Measurements from ENCODE around the gene MRPL41.
A peak's percentile ranks its signal among the peaks of the same experiment; 100 is the strongest.

The MRPL41 gene

DNA sequence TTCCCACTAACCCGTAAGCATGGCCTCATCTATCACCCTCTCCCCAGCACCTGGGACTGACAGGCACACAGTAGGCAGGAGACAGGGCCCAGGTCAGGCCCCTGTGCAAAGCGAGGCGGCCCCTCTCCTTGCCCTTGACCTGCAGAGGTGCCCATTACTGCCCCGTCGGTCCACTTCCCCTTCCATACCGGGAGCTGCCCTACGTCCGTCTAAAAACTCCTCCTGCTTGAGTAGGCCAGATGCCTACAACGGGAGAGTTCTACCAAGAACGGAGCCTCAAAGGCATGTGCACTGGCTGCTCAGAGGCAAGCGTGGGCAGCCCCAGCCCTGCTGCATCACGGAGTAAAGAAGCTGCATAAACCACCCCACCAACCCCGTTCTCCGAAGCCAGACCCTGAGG lies 31.7 kb downstream of the MRPL41 start:
- no peak for DNase-seq (ENCODE audit: low spot score)
- TF ChIP-seq, protein P1, sequence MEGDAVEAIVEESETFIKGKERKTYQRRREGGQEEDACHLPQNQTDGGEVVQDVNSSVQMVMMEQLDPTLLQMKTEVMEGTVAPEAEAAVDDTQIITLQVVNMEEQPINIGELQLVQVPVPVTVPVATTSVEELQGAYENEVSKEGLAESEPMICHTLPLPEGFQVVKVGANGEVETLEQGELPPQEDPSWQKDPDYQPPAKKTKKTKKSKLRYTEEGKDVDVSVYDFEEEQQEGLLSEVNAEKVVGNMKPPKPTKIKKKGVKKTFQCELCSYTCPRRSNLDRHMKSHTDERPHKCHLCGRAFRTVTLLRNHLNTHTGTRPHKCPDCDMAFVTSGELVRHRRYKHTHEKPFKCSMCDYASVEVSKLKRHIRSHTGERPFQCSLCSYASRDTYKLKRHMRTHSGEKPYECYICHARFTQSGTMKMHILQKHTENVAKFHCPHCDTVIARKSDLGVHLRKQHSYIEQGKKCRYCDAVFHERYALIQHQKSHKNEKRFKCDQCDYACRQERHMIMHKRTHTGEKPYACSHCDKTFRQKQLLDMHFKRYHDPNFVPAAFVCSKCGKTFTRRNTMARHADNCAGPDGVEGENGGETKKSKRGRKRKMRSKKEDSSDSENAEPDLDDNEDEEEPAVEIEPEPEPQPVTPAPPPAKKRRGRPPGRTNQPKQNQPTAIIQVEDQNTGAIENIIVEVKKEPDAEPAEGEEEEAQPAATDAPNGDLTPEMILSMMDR (IDR thresholded peaks at IDR 0.05; ENCODE audit: extremely low read depth, missing control alignments), result no peak

- TF ChIP-seq, protein P1 (IDR thresholded peaks at IDR 0.05; ENCODE audit: extremely low read depth, missing control alignments), result no peak
Observed at GRCh38 chr9:137583957-137584356, 32.3 kb downstream of the MRPL41 start.

GRCh38 chr9:137586854-137587253 lies 35.2 kb downstream of the MRPL41 start:
- TF ChIP-seq, protein P1 (IDR thresholded peaks at IDR 0.05; ENCODE audit: extremely low read depth, missing control alignments), result no peak
- DNase-seq (ENCODE audit: low spot score), result no peak

More at GRCh38 chr9:137583957-137584356, 32.3 kb downstream of the MRPL41 start:
- DNase-seq (ENCODE audit: low spot score), result no peak

DNA sequence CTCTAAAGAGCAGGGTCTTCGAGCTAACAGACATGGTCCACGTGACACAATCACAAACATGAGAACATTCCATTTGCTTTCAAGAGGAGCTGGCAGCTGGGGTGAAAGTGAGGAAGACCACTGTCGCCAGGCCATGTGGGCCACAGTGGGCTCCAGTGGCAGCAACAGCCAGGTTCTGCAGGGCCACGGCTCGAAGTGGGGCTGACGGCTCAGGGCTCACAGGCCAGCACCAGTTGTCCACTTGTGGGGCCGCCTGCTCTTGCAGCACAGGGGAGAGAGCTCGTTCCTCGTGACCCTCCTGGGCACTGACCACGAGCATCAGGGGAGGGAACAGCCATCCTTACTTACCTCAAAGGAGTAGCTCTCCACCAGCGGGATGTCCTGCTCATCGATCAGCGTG lies 36.6 kb downstream of the MRPL41 start:
- TF ChIP-seq, protein P1 (IDR thresholded peaks at IDR 0.05; ENCODE audit: extremely low read depth, missing control alignments), result no peak
- no peak for DNase-seq (ENCODE audit: low spot score)

- TF ChIP-seq, protein P1 (IDR thresholded peaks at IDR 0.05; ENCODE audit: extremely low read depth, missing control alignments), result no peak
Observed at GRCh38 chr9:137588891-137589290, 37.2 kb downstream of the MRPL41 start.

DNA sequence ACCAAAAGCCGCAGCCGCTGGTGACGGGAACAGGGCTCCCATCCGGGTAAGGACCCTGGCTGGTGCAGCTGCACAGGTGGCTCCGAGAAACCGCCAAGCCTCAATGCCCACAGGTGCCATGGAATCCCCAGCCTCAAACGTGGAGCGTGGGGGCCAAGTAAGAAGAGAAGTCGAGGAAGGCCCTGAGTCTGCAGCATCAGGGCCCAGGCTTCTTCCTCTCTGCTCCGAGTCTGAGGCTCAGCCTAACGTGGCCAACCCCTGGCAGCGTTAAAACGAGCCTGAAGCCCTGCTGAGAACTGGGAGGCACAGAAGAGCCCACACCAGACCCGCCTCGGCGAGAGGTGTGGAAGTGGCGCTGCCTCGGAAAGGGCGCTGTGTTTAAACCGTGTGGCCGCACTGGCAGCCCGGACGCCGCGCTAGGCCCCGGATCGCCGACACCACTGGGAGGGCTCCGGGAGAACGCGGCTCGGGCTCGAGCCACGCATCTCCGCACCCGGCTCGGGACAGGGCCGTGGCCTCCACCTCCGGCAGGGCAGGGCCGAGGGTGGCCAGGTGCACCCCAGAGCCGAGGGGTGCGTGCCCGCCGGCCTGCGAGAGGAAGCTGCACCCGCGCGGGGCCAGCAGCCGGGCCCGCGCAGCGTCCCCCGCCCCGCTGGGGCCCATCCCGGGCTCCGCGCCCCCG lies 37.9 kb downstream of the MRPL41 start:
- peak; percentile 36 for DNase-seq (ENCODE audit: low spot score)
- TF ChIP-seq, protein P1 (IDR thresholded peaks at IDR 0.05; ENCODE audit: extremely low read depth, missing control alignments), result no peak

More at GRCh38 chr9:137588891-137589290, 37.2 kb downstream of the MRPL41 start:
- no peak for DNase-seq (ENCODE audit: low spot score)

DNA sequence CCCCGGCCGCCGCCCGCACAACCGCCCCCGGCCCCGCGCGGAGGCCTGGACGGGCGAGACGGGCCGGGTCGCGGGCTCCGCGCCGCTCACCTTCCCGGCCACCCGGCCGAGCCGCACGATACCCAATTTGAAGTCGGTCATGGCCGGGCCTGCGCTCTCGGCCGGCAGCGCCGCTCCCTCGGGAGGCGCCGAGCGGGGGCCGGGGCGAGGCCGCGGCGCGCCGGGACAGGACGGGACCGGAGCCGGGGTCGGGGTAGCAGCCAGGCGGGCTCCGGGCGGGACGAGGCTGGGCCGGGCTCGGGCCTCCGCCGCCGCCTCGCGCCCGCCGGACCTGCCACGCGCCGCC lies 38.4 kb downstream of the MRPL41 start:
- no peak for DNase-seq (ENCODE audit: low spot score)
- TF ChIP-seq, protein P1 (IDR thresholded peaks at IDR 0.05; ENCODE audit: extremely low read depth, missing control alignments), result no peak
